HepG2 (cell line): ENCODE data around the gene UST. TPM values are rescaled to one million over a fixed set of nuclear protein-coding genes. Genes with fewer than 3 reads are reported as not detected.

Experiments
- HHEX ChIP-seq: IDR thresholded peaks from 2 replicates; pipeline ENCODE4 v1.6.1; 2016; ENCODE audit warnings: control low read depth
- PRPF4 ChIP-seq: fragments of 200-400 bp; formaldehyde crosslinking; IDR thresholded peaks from 2 replicates; pipeline ENCODE4 v1.6.1; 2016; ENCODE audit warnings: low read length, low read depth; ENCODE audit not compliant: poor library complexity, severe bottlenecking
- SMAD9 ChIP-seq: sonication (generic); formaldehyde crosslinking; IDR thresholded peaks from 2 replicates; pipeline ENCODE4 v1.5.1; 2020; ENCODE audit warnings: mild to moderate bottlenecking, missing genetic modification reagents
- ZNF788 ChIP-seq: sonication (generic); formaldehyde crosslinking; IDR thresholded peaks from 2 replicates; pipeline ENCODE4 v1.5.0; 2020; ENCODE audit warnings: mild to moderate bottlenecking, missing genetic modification reagents, borderline replicate concordance
- polyA plus RNA-seq, 8 experiments: library from polyadenylated mRNA; depleted of rRNA in 3 of 8; stranded (reverse) in 7 of 8; unstranded in 1 of 8; fragments of >200 nt; fragmentation: Illumina TruSeq in 4 of 8; extraction: Trizol in 4 of 8; gene quantifications; 2 replicates each; pipeline versions ENCODE4 v1.2.1 to v1.2.3, GENCODE V29; 2011 to 2016; ENCODE audit warnings: low read depth in 4 of 8, missing spikeins in 1 of 8, mixed read lengths in 1 of 8; ENCODE audit not compliant: insufficient read depth in 1 of 8
- total RNA-seq, 5 experiments: library from RNA; depleted of rRNA; stranded (reverse); fragments of >200 nt; fragmentation: Illumina TruSeq; extraction: Trizol; gene quantifications; 2 replicates each; pipeline ENCODE4 v1.2.3, GENCODE V29; 2016; ENCODE audit warnings: low read depth in 1 of 5
- TF ChIP-seq, protein P1 (sequence below): sonication (generic); formaldehyde crosslinking; IDR thresholded peaks from 2 replicates; pipeline ENCODE4 v1.5.0; 2020; ENCODE audit warnings: mild to moderate bottlenecking, missing genetic modification reagents
- TF ChIP-seq, protein P2 (sequence below): sonication (generic); formaldehyde crosslinking; IDR thresholded peaks from 2 replicates; pipeline ENCODE4 v1.4.0; 2020; ENCODE audit warnings: mild to moderate bottlenecking, missing genetic modification reagents

UST gene
- total and polyA plus RNA-seq, 2 of the 13 experiments (the other 11 are each of a cell fraction or from before 2014, with no cell fraction given) = 0.27 TPM; not detected in 1

DNA sequence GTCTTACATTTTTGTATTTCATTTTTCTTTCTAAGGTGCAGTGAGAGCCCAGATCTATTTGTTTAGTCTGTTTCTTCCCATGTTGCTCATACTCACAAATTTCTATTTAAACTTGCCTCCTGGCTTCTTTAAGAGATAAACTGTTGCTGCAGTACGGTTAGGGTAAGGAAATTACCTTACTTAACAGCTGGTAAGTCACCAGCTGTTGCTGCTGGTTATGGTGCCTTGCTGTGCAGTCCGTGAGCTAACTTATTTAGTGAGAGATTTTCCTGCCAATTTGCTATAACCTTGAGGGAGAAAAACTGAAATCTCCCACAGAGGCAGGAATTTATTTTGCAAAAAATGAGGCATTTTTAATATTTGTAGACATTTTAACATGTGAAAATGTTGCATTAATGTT lies 261.0 kb downstream of the UST start (continued):
- TF ChIP-seq, protein P1, sequence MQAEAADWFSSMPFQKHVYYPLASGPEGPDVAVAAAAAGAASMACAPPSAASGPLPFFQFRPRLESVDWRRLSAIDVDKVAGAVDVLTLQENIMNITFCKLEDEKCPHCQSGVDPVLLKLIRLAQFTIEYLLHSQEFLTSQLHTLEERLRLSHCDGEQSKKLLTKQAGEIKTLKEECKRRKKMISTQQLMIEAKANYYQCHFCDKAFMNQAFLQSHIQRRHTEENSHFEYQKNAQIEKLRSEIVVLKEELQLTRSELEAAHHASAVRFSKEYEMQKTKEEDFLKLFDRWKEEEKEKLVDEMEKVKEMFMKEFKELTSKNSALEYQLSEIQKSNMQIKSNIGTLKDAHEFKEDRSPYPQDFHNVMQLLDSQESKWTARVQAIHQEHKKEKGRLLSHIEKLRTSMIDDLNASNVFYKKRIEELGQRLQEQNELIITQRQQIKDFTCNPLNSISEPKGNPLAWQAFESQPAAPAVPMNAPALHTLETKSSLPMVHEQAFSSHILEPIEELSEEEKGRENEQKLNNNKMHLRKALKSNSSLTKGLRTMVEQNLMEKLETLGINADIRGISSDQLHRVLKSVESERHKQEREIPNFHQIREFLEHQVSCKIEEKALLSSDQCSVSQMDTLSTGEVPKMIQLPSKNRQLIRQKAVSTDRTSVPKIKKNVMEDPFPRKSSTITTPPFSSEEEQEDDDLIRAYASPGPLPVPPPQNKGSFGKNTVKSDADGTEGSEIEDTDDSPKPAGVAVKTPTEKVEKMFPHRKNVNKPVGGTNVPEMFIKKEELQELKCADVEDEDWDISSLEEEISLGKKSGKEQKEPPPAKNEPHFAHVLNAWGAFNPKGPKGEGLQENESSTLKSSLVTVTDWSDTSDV = no peak
- TF ChIP-seq HHEX (CRISPR knock-in tag) = no peak
- no peak for TF ChIP-seq ZNF788
- TF ChIP-seq, protein P2, sequence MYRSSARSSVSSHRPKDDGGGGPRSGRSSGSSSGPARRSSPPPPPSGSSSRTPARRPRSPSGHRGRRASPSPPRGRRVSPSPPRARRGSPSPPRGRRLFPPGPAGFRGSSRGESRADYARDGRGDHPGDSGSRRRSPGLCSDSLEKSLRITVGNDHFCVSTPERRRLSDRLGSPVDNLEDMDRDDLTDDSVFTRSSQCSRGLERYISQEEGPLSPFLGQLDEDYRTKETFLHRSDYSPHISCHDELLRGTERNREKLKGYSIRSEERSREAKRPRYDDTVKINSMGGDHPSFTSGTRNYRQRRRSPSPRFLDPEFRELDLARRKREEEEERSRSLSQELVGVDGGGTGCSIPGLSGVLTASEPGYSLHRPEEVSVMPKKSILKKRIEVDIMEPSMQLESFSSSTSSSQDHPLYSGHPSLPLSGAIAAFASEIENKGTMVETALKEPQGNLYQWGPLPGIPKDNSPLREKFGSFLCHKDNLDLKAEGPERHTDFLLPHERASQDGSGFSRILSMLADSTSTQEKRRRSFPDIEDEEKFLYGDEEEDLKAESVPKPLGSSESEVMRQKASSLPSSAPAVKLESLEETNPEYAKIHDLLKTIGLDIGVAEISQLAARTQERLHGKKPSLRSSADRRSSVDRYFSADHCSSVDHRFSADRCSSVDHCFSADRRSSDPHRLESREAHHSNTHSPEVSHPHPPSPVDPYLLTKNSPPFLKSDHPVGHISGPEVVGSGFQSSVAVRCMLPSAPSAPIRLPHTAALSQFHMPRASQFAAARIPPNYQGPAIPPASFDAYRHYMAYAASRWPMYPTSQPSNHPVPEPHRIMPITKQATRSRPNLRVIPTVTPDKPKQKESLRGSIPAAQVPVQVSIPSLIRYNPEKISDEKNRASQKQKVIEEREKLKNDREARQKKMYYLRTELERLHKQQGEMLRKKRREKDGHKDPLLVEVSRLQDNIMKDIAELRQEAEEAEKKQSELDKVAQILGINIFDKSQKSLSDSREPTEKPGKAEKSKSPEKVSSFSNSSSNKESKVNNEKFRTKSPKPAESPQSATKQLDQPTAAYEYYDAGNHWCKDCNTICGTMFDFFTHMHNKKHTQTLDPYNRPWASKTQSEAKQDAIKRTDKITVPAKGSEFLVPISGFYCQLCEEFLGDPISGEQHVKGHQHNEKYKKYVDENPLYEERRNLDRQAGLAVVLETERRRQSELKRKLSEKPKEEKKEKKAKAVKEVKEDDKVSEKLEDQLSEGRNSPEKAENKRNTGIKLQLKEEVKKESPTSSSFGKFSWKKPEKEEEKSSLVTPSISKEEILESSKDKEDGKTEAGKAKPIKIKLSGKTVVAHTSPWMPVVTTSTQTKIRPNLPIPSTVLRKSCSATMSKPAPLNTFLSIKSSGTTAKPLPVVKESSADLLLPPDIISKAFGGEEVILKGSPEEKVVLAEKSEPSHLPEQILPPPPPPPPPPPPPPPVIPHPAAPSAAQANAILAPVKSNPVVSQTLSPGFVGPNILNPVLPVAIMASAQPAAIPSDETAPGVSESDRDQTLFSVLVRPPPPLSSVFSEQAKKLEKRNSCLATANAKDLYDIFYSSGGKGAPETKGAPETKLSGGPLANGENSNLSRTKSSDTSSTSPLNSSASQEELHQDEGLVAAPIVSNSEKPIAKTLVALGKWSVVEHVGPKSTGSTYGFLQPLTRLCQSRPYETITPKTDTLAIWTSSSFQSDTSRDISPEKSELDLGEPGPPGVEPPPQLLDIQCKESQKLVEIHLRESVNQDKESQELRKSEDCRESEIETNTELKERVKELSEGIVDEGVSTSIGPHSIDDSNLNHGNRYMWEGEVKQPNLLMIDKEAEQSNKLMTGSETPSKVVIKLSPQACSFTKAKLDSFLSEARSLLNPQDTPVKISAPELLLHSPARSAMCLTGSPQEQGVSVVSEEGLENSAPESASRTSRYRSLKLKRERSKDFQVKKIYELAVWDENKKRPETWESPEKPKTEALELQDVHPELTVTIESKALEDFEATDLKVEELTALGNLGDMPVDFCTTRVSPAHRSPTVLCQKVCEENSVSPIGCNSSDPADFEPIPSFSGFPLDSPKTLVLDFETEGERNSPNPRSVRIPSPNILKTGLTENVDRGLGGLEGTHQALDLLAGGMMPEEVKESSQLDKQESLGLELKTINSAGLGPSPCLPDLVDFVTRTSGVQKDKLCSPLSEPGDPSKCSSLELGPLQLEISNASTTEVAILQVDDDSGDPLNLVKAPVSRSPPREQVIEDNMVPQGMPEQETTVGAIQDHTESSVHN = no peak
- no peak for TF ChIP-seq SMAD9 (CRISPR knock-in tag)
- no peak for TF ChIP-seq PRPF4
- TF ChIP-seq, all 625 proteins: peak for 0
